Sigmoid colon (tissue), 7 donors: ENCODE results near the gene CCDC107. TPM values are rescaled to one million over a fixed set of nuclear protein-coding genes. Genes with fewer than 3 reads are reported as not detected.
A peak's percentile ranks its signal among the peaks of the same experiment; 100 is the strongest.

Source experiments
- DNase-seq: peaks from one replicate; pipeline ENCODE4 v3.0.0-alpha.2; 2019
- H3K27ac ChIP-seq, 4 donors: fragments of 200-600 bp; sonication (generic); one replicate each; pipeline ENCODE4 v1.5.1; 2016 to 2019; ENCODE audit warnings: mild to moderate bottlenecking in 1 of 4
- H3K27me3 ChIP-seq, 3 donors: fragments of 200-600 bp; sonication (generic); one replicate each; pipeline ENCODE4 v1.5.1; 2019; ENCODE audit warnings: mild to moderate bottlenecking in 1 of 3
- H3K36me3 ChIP-seq, 4 donors: fragments of 200-600 bp; sonication (generic); one replicate each; pipeline ENCODE4 v1.5.1; 2016 to 2019
- H3K4me1 ChIP-seq, 4 donors: fragments of 200-600 bp; sonication (generic); one replicate each; pipeline ENCODE4 v1.5.1; 2017 to 2019
- H3K4me3 ChIP-seq, 4 donors: fragments of 200-600 bp; sonication (generic); one replicate each; pipeline ENCODE4 v1.5.1; 2017 to 2019; ENCODE audit warnings: mild to moderate bottlenecking in 2 of 4, moderate library complexity in 1 of 4
- H3K9me3 ChIP-seq, 4 donors: fragments of 200-600 bp in 3 of 4; sonication (generic) in 3 of 4; one replicate each; pipeline versions ENCODE4 v1.5.1 to v1.6.1; 2013 to 2019
- CTCF ChIP-seq, 4 experiments: fragments of 450-650 bp in 3 of 4; fragments of 200-600 bp in 1 of 4; IDR thresholded peaks; one replicate each; pipeline ENCODE4 v1.5.1; 2016 to 2019; ENCODE audit warnings: antibody characterized with exemption in 4 of 4, mild to moderate bottlenecking in 3 of 4, moderate library complexity in 2 of 4
- EP300 ChIP-seq, 4 donors: sonication (generic); formaldehyde crosslinking; IDR thresholded peaks; one replicate each; pipeline ENCODE4 v1.6.1; 2017; ENCODE audit warnings: antibody characterized with exemption in 4 of 4
- POLR2A ChIP-seq, 2 donors: fragments of 450-650 bp; IDR thresholded peaks; one replicate each; pipeline ENCODE4 v1.6.1; 2016; ENCODE audit warnings: antibody characterized with exemption in 2 of 2, mild to moderate bottlenecking in 2 of 2, moderate library complexity in 2 of 2
- POLR2AphosphoS5 ChIP-seq, 4 donors: sonication (generic); formaldehyde crosslinking; IDR thresholded peaks; one replicate each; pipeline ENCODE4 v1.6.1; 2017; ENCODE audit warnings: antibody characterized with exemption in 4 of 4
- WGBS, 2 donors: extraction: QIAGEN DNeasy Blood & Tissue Kit; methylation state at CpG; one replicate each; pipeline ENCODE4 v1.1.7; 2013; 5-methylcytosine and 5-hydroxymethylcytosine counted together
- intact Hi-C: fragments of 100-400 bp; cut with DNase I; formaldehyde crosslinking; loops from one replicate; pipeline ENCODE4 v1.15.1; 2023
- polyA plus RNA-seq, 3 donors: library from polyadenylated mRNA; stranded (reverse); fragments of 200-250 nt; gene quantifications; one replicate each; pipeline ENCODE4 v1.2.3, GENCODE V29; 2013
- total RNA-seq, 4 donors: library from RNA; depleted of rRNA; stranded (reverse); fragments of >200 nt; gene quantifications; one replicate each; pipeline ENCODE4 v1.1.0, GENCODE V29; 2016
- donor health status: healthy with polysubstance abuse.
- donor health status: Bipolar disorder and iron deficiency.
- donor health status: healthy.

The CCDC107 gene
- total and polyA plus RNA-seq, 7 donors = 21.3 to 112 (median 70.6) TPM

GRCh38 chr9:35705372-35705771, 47.3 kb downstream of the CCDC107 start:
- peak; percentile 41 for DNase-seq
- TF ChIP-seq POLR2AphosphoS5 (IDR thresholded peaks at IDR 0.05) (no peak), EP300 (IDR thresholded peaks at IDR 0.05) (no peak), CTCF (IDR thresholded peaks at IDR 0.05) (no peak), POLR2A (IDR thresholded peaks at IDR 0.05) (no peak)
- Histone ChIP-seq H3K9me3 (no peaks in the 10 kb centered on the region), H3K36me3 (peaks cover 91 to 100% (median 95%) of the 10 kb centered on the region in 4 donors), H3K4me1 (no peaks in the 10 kb centered on the region), H3K4me3 (no peak overlapping the region), H3K27ac (peak overlapping the region; percentile 25 to 49 (median 38)), H3K27me3 (no peaks in the 10 kb centered on the region)
- intact Hi-C loops = no loop called here
- 81 to 95% methylated on average over 8 of the region's 8 CpGs for WGBS, 2 donors

GRCh38 chr9:35705836-35706430, 47.8 kb downstream of the CCDC107 start:
- Histone ChIP-seq H3K27ac (peak overlapping the region; percentile 30 to 49 (median 38)), H3K27me3 (no peaks in the 10 kb centered on the region), H3K4me1 (no peaks in the 10 kb centered on the region), H3K4me3 (no peak overlapping the region), H3K36me3 (peaks cover 91 to 100% (median 95%) of the 10 kb centered on the region in 4 donors), H3K9me3 (no peaks in the 10 kb centered on the region)
- no peak for DNase-seq
- WGBS, 2 donors = 95% methylated on average over 7 of the region's 7 CpGs
- intact Hi-C loops = loop anchor here (2.0 kb wide), 1 partner anchor 19 kb away; no protein-coding TSS in a partner anchor
- TF ChIP-seq POLR2A (IDR thresholded peaks at IDR 0.05) (no peak), CTCF (IDR thresholded peaks at IDR 0.05) (no peak), EP300 (IDR thresholded peaks at IDR 0.05) (no peak)

- intact Hi-C loops = loop anchor here (2.0 kb wide), 1 partner anchor 18 kb away; no protein-coding TSS in a partner anchor
- H3K4me1 ChIP-seq = no peaks in the 10 kb centered on the region
- H3K36me3 ChIP-seq = peaks cover 91 to 100% (median 94%) of the 10 kb centered on the region in 4 donors
- peak; percentile 50 for DNase-seq
- no peaks in the 10 kb centered on the region for H3K27me3 ChIP-seq
- 86 to 98% methylated on average over 10 of the region's 10 CpGs for WGBS, 2 donors
- TF ChIP-seq POLR2AphosphoS5 (IDR thresholded peaks at IDR 0.05) = no peak
- TF ChIP-seq POLR2A (IDR thresholded peaks at IDR 0.05) = no peak
- no peak for TF ChIP-seq EP300 (IDR thresholded peaks at IDR 0.05)
- no peak for TF ChIP-seq CTCF (IDR thresholded peaks at IDR 0.05)
- H3K4me3 ChIP-seq = no peak overlapping the region
- H3K9me3 ChIP-seq = no peaks in the 10 kb centered on the region
- peak overlapping the region; percentile 25 to 49 (median 36) for H3K27ac ChIP-seq
Observed at GRCh38 chr9:35706951-35707350, 48.9 kb downstream of the CCDC107 start.

- Histone ChIP-seq H3K27me3 (no peaks in the 10 kb centered on the region), H3K36me3 (peaks cover 91 to 100% (median 94%) of the 10 kb centered on the region in 4 donors), H3K4me1 (no peaks in the 10 kb centered on the region), H3K4me3 (no peak overlapping the region), H3K9me3 (no peaks in the 10 kb centered on the region), H3K27ac (peak overlapping the region; percentile 27 to 49 (median 36))
- DNase-seq = peak; percentile 54
- TF ChIP-seq CTCF (IDR thresholded peaks at IDR 0.05) (no peak), POLR2A (IDR thresholded peaks at IDR 0.05) (no peak), POLR2AphosphoS5 (IDR thresholded peaks at IDR 0.05) (no peak), EP300 (IDR thresholded peaks at IDR 0.05) (no peak)
- 97 to 99% methylated on average over 4 of the region's 4 CpGs for WGBS, 2 donors
- intact Hi-C loops = no loop called here
Observed at GRCh38 chr9:35708146-35708545, 50.1 kb downstream of the CCDC107 start.
